Anterior cingulate cortex (tissue), 58 donors: ENCODE results near the gene TBC1D22A.
A peak's percentile ranks its signal among the peaks of the same experiment; 100 is the strongest.
"Not testable (repeated sequence)": the region's sequence is repeated elsewhere in the genome, so short reads cannot be mapped to it uniquely, and the experiment has no call there.

Experiments
- DNase-seq, 58 donors: peaks; one replicate each; lab custom pipeline; 2025; lab: John Stamatoyannopoulos, UW

The TBC1D22A gene

GRCh38 chr22:47046411-47047065 is 284.1 kb downstream of the TBC1D22A start:
- no peak for DNase-seq

- DNase-seq: no peak
These were observed 285.1 kb downstream of the TBC1D22A start for GRCh38 chr22:47047321-47048122.

- no peak for DNase-seq
These were observed 285.9 kb downstream of the TBC1D22A start for GRCh38 chr22:47048123-47049077.

- no peak for DNase-seq
These were observed 286.7 kb downstream of the TBC1D22A start for GRCh38 chr22:47049078-47049624.

GRCh38 chr22:47049736-47050400 is 287.4 kb downstream of the TBC1D22A start:
- not testable (repeated sequence) for DNase-seq

- no peak for DNase-seq
These were observed 288.1 kb downstream of the TBC1D22A start for GRCh38 chr22:47050401-47051051.

- no peak for DNase-seq
These were observed 289.1 kb downstream of the TBC1D22A start for GRCh38 chr22:47051441-47052071.

- no peak for DNase-seq
These were observed 290.0 kb downstream of the TBC1D22A start for GRCh38 chr22:47052236-47053012.

GRCh38 chr22:47053013-47053725 is 290.7 kb downstream of the TBC1D22A start:
- no peak for DNase-seq

GRCh38 chr22:47053726-47054141 is 291.3 kb downstream of the TBC1D22A start:
- DNase-seq: peak in 13 of 58 donors; percentile 6 to 61 (median 20)

- peak in 3 of 58 donors; percentile 11 to 38 (median 21) for DNase-seq
These were observed 292.0 kb downstream of the TBC1D22A start for GRCh38 chr22:47054231-47055072.

GRCh38 chr22:47055073-47055355 is 292.6 kb downstream of the TBC1D22A start:
- no peak for DNase-seq

GRCh38 chr22:47055461-47055860 is 293.0 kb downstream of the TBC1D22A start:
- no peak for DNase-seq

GRCh38 chr22:47055921-47056320 is 293.5 kb downstream of the TBC1D22A start:
- no peak for DNase-seq

GRCh38 chr22:47056361-47056760 is 293.9 kb downstream of the TBC1D22A start:
- no peak for DNase-seq

GRCh38 chr22:47056776-47057470 is 294.5 kb downstream of the TBC1D22A start:
- no peak for DNase-seq
